Measurements from ENCODE around the gene POLR2B.
"Not testable (repeated sequence)": the region's sequence is repeated elsewhere in the genome, so short reads cannot be mapped to it uniquely, and the experiment has no call there.

Gene POLR2B

GRCh38 chr4:56978750-56979303, at the start of gene POLR2B:
POLR2B (plus strand) TSS chr4:56978896; CDS start chr4:56978986, 90 bp downstream.
- ATAC-seq, result peak; percentile 44 to 54

- ATAC-seq, result no peak
These were observed 48.1 kb upstream of the POLR2B start for GRCh38 chr4:56930638-56931037.

DNA sequence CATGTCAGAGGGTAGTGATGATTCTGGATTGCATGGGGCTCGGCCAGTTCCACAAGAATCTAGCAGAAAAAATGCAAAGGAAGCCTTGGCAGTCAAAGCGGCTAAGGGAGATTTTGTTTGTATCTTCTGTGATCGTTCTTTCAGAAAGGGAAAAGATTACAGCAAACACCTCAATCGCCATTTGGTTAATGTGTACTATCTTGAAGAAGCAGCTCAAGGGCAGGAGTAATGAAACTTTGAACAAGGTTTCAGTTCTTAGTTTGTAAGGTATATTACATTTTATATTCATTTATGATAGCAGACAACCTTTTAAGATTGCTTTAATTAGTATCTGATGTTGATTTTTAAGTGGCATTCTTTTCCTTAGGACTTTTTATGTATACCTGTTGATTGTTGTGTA, 46.8 kb upstream of the POLR2B start:
- no peak for ATAC-seq

DNA sequence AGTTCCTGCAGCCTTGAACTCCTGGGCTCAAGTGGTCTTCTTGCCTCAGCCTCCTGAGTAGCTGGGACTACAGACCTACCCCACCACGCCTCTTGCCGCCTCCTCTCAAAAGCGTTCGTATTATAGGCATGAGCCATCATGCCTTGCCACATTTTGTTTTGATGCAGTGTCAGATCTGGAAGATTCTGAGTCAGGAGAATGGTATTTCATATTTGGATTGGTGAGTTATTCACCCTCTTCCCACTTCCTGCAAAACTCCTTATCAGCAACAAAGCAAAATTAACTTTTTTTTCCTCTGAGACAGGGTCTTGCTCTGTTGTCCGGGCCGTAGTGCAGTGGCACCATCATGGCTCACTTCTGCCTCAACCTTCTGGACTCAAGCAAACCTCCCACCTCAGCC, 41.4 kb upstream of the POLR2B start:
- ATAC-seq, result no peak

GRCh38 chr4:56939826-56940225, 38.9 kb upstream of the POLR2B start:
- not testable (repeated sequence) for ATAC-seq

DNA sequence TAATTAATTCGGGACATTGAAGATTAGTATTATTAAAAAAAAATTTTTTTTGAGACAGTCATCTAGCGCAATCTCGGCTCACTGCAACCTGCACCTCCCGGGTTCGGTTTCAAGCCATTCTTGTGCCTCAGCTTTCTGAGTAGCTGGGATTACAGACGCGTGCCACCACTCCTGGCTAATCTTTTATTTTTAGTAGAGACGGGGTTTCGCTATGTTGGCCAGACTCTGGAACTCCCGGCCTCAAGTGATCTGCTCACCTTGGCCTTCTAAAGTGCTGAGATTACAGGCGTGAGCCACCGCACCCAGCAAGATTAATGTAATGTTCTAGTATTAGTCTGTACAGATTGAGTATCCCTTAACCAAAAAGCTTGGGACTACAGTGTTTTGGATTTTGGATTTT, 38.3 kb upstream of the POLR2B start:
- ATAC-seq, result no peak

GRCh38 chr4:56940971-56941370, 37.7 kb upstream of the POLR2B start:
- ATAC-seq, result no peak

DNA sequence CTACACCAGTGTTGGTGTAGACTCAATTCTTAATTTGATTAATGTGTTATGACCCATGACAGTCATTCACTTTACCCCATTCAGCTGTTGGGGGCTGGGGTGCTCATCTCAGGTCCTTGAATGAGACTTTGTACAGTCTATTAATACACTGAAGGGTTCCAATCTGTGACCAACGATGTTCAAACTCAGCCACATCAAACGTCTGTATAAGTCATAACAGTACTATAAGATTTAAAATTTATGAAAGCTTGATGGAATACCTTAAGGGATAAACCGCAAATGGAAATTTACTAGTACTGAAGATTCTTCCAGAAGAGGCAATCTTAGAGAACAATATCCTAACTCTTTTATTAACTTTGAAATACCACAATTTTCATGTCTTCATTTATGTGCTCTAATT, 37.3 kb upstream of the POLR2B start:
- peak in 1 of 2 donors; percentile 24 for ATAC-seq

- ATAC-seq, result no peak
These were observed 24.8 kb upstream of the POLR2B start for GRCh38 chr4:56953680-56954520.

GRCh38 chr4:56958111-56958517, 20.6 kb upstream of the POLR2B start:
- no peak for ATAC-seq

- no peak for ATAC-seq
These were observed 19.6 kb upstream of the POLR2B start for GRCh38 chr4:56959100-56959499.

DNA sequence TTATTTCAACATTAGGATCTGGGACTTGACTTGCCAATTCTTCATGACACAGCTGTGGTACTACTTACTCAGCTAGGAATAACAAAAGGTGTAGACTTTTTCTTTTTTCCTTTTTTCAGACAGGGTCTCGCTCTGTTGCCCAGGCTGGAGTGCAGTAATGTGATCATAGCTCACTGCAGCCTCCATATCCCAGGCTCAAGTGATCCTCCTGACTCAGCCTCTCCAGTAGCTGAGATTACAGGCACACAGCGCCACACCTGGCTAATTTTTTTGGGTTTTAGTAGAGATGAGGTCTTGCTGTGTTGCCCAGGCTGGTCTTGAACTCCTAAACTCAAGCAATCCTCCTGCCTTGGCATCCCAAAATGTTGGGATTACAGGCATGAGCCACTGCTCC, 17.6 kb upstream of the POLR2B start:
- ATAC-seq, result no peak

- peak; percentile 36 to 39 for ATAC-seq
These were observed 7.3 kb upstream of the POLR2B start for GRCh38 chr4:56971383-56971782.

DNA sequence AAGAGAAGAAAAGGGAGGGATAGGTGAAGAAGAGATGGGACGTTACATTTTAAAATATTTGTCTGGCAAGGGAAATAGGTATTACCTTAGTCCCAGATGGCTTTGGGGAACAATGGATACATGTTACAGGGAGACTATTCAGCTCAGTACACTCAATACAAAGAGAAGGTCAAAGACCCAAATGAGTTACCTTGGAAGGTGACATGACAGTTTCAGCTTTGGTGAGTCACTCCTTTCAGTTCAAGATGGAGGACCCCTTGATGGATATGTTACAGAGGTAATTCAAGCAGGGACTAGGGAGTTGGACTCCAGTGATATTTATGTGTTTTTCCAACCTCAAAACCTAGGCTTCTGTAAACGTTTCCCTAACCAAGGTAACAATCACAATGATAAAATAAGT, 6.3 kb upstream of the POLR2B start:
- peak; percentile 29 to 42 for ATAC-seq

DNA sequence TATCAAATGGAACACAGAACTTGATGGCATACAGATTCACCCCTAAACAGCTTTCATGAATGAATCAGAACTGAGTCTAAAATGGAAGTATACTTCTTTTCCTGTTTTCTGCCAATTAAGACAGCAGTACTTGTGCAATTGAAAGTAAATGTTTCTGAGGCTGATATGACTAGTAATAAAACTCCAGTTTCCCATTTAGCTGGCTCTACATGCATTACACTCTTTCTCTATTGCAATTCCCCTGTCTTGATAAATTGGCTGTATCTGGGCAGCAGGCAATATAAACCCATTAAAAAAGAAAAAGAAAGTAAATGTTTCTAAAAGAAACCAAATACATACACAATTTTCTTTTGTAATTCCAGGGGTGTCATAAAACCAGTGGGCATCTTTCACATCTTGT, 5.9 kb upstream of the POLR2B start:
- ATAC-seq, result peak in 1 of 2 donors; percentile 28

DNA sequence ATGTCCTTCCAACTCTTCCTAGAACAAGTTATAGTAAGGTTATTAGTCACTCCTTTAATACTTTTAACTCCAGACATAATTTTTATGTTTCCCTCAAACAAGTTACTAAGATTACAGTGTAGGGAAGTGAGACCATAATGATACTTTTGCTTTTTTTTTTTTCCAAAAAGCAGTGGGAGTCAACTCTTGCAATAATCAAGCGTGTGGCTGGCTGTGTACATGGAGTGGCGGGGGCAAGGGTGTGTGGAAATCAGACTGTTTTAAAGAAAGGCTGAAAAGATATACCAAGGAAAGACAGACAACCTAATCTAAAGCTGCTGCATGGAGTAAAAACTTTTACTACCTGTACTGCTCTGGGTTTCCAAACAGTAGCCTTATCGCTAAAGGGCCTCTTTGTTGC, 5.4 kb upstream of the POLR2B start:
- ATAC-seq, result no peak

- no peak for ATAC-seq
These were observed 2.3 kb upstream of the POLR2B start for GRCh38 chr4:56976283-56976836.

DNA sequence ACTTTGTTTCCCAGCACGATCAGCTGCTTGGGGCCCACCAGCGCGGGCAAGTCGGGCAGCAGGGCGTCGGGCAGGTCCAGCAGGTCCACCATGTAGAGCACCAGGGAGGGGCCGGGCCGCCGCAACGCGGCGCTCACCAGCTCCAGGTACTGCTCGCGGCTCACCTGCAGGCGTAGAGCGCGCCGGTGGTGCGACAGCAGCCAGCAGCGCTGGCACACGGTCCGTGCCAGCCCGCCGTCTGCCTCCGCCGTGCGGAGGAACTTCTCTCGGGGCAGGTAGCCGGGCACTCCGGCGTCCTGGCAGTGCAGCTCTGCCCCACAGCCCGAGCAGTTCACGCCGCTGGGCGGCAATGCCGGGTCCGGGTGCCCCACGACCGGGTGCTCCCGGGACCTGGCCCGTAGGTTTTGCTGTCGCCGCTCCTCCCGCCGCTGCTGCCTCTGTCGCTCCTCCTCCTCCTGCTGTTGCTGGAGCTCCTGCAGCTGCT, 1.8 kb upstream of the POLR2B start:
- peak; percentile 30 to 48 for ATAC-seq

- peak; percentile 83 to 87 for ATAC-seq
These were observed 1.2 kb upstream of the POLR2B start, which contains the start of gene NOA1 for GRCh38 chr4:56977321-56978012. NOA1 (minus strand) TSS chr4:56977606; CDS start chr4:56977585, 21 bp downstream.

DNA sequence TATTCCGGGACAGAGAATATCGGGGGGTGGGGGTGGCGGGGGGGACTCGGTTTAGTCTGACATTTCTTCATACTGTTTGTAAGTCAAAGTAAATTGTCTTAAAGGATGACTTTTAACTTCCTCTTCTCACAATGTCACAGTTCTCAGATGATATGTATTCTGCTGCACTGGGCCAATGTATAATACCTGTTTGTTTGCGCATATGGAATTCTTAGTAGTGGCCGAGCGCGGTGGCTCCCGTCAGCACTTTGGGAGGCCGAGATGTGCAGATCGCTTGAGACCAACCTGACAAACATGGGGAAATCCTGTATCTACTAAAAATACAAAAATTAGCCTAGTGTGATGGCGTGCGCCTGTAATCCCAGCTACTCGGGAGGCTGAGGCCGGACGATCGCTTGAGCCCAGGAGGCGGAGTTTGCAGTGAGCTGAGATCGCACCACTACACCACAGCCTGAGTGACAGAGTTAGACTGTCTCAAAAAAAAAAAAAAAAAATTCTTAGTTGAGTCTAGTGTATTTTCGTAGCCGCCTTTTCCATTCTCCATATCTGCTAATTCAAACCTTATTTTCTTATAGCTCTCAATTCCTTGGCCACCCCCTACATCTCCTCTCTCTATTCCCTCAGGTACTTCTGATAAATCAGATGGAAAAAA, 851 bp downstream of the POLR2B start:
- ATAC-seq, result no peak

GRCh38 chr4:56981795-56982201, 3.1 kb downstream of the POLR2B start:
- no peak for ATAC-seq

GRCh38 chr4:56986192-56986591, 7.5 kb downstream of the POLR2B start:
- no peak for ATAC-seq

DNA sequence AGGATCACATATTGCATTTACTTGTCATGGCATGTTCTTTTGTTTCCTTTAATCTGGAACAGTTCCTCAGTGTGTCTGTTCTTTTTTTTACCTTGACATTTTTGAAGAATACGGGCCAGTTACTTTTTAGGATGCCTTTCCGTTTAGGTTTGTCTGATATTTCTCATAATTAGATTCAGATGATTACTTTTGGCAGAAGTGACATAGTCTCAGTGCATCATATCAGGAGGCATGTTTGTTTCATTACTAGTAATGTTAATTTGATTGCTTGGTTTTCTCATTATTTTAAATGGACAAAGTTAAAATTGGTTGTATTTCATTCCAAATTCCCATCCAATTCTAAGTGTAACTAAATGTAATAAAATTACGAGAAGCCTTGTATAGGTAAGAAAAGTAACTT, 8.3 kb downstream of the POLR2B start:
- no peak for ATAC-seq

Data from activated CD4-positive, CD25-positive, alpha-beta regulatory T cell treated with anti-CD3 and anti-CD28 coated beads, Interleukin-2, amount 50 U/mL, for 24 hours (primary cell).